Activated CD4-positive, alpha-beta memory T cell treated with anti-CD3 and anti-CD28 coated beads, Interleukin-2, amount 10 ng/mL, durations not matched to agents 7 days and 5 days (primary cell): ENCODE measurements around the gene PLBD2. TPM values are rescaled to one million over a fixed set of nuclear protein-coding genes. Genes with fewer than 3 reads are reported as not detected.

Experiments
- CTCF ChIA-PET: fragments of 350-600 bp; sonication (Branson Sonifier 250); formaldehyde crosslinking; loops from one replicate; lab custom pipeline; 2021; ENCODE audit warnings: antibody characterized with exemption, inconsistent platforms; lab: Charles Lee
- POLR2A ChIA-PET: fragments of 350-600 bp; sonication (Branson Sonifier 250); formaldehyde crosslinking; loops from one replicate; lab custom pipeline; 2021; ENCODE audit warnings: antibody characterized with exemption; lab: Charles Lee
- DNase-seq: peaks from one replicate; pipeline ENCODE4 v3.0.0-alpha.2; 2020
- H3K27ac Mint-ChIP-seq: one replicate; pipeline ENCODE4 v1.8.0; 2021; ENCODE audit warnings: mild to moderate bottlenecking, mixed read lengths
- H3K27me3 Mint-ChIP-seq: one replicate; pipeline ENCODE4 v1.8.0; 2021; ENCODE audit warnings: mixed read lengths
- H3K36me3 Mint-ChIP-seq: one replicate; pipeline ENCODE4 v1.8.0; 2021; ENCODE audit warnings: low read depth, mixed read lengths
- H3K4me1 Mint-ChIP-seq: one replicate; pipeline ENCODE4 v1.8.0; 2021; ENCODE audit warnings: mixed read lengths
- H3K4me3 Mint-ChIP-seq: one replicate; pipeline ENCODE4 v1.8.0; 2021; ENCODE audit warnings: mild to moderate bottlenecking, mixed read lengths
- H3K9me3 Mint-ChIP-seq: one replicate; pipeline ENCODE4 v1.8.0; 2021; ENCODE audit warnings: mixed read lengths
- total RNA-seq, 2 experiments: library from RNA; stranded (reverse); gene quantifications; one replicate each; pipeline ENCODE4 v1.2.3, GENCODE V29; 2021

Gene PLBD2
- total RNA-seq, 2 experiments from 2014 or later = 9.9 to 10.9 TPM

DNA sequence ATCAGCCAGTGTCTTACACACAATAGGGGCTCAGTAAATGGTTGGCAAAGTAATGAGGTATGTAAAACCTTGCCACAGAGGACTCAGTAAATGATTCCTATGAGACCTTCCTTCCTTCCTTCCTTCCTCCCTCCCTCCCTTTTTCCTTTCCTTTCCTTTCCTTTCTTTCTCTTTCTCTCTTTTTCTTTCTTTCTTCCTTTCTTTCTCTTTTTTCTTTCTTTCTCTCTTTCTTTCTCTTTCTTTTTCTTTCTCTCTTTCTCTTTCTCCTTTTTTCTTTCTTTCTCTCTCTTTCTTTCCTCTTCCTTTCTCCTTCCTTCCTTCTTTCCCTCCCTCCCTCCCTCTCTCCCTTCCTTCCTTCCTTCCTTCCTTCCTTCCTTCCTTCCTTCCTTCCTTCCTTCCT lies 37.8 kb downstream of the PLBD2 start:
- no peaks in the 10 kb centered on the region for H3K4me1 Mint-ChIP-seq
- H3K9me3 Mint-ChIP-seq = no peaks in the 10 kb centered on the region
- H3K4me3 Mint-ChIP-seq = no peak overlapping the region
- H3K36me3 Mint-ChIP-seq = no peaks in the 10 kb centered on the region
- ChIA-PET POLR2A (no interaction called here), CTCF (no interaction called here)
- H3K27ac Mint-ChIP-seq = no peak overlapping the region
- no peak for DNase-seq
- H3K27me3 Mint-ChIP-seq = peaks cover 2% of the 10 kb centered on the region

GRCh38 chr12:113396828-113397496 lies 38.6 kb downstream of the PLBD2 start:
- POLR2A ChIA-PET = no interaction called here
- no peaks in the 10 kb centered on the region for H3K36me3 Mint-ChIP-seq
- H3K27ac Mint-ChIP-seq = no peak overlapping the region
- H3K27me3 Mint-ChIP-seq = peaks cover 2% of the 10 kb centered on the region
- DNase-seq = no peak
- no peak overlapping the region for H3K4me3 Mint-ChIP-seq
- no peaks in the 10 kb centered on the region for H3K9me3 Mint-ChIP-seq
- CTCF ChIA-PET = no interaction called here
- no peaks in the 10 kb centered on the region for H3K4me1 Mint-ChIP-seq

GRCh38 chr12:113397497-113398197 lies 39.3 kb downstream of the PLBD2 start:
- H3K27me3 Mint-ChIP-seq = peaks cover 2% of the 10 kb centered on the region
- DNase-seq = no peak
- H3K9me3 Mint-ChIP-seq = no peaks in the 10 kb centered on the region
- H3K4me1 Mint-ChIP-seq = no peaks in the 10 kb centered on the region
- POLR2A ChIA-PET = no interaction called here
- H3K4me3 Mint-ChIP-seq = no peak overlapping the region
- H3K36me3 Mint-ChIP-seq = no peaks in the 10 kb centered on the region
- CTCF ChIA-PET = no interaction called here
- no peak overlapping the region for H3K27ac Mint-ChIP-seq

DNA sequence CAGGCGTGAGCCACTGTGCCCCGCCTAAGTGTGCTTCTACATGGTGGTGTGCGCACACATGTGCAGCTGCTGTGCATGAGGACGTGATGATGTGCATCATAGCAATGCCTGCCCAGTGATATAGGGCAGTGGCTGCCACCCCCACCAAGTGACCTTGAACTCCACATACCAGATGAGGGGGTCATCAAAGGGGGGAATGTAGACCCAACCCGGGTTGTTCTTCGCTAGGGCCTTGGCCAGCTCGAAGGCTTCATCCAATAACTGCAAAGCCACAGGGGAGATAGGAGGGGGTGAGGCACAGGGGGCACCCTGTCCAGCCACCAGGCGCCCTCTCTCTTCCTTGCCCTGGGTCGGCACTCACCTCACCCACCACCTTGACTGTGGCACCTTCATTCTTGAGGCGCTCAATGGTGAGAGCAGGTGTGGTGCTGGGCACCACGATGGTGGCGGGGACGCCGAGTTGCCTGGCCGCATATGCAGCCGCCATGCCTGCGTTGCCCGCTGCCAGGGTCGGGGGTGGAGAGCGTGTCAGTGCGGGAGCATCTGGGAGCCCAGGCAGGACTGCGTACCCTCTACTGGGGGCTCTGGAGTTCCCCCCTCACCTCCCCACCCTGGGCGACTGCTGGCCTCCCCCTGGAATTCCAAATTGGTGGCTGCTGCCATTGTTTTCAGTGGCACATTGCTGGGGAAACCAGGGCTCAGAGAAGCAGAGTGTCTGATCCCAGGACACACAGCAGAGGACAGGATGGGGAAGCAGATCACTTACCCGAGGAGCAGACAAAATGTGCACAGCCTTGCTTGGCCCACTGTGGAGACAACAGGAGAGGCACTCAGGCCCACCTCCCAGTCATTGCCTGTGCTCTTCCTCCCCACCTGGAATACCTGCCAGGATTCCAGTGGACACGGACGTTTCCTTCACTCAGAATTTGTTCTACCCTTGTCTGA lies 40.2 kb downstream of the PLBD2 start:
- no peak for DNase-seq
- H3K4me1 Mint-ChIP-seq = no peaks in the 10 kb centered on the region
- no peaks in the 10 kb centered on the region for H3K9me3 Mint-ChIP-seq
- H3K27me3 Mint-ChIP-seq = peaks cover 2% of the 10 kb centered on the region
- H3K4me3 Mint-ChIP-seq = no peak overlapping the region
- CTCF ChIA-PET = no interaction called here
- H3K36me3 Mint-ChIP-seq = no peaks in the 10 kb centered on the region
- POLR2A ChIA-PET = no interaction called here
- H3K27ac Mint-ChIP-seq = no peak overlapping the region

- DNase-seq = no peak
- ChIA-PET CTCF (no interaction called here), POLR2A (no interaction called here)
- H3K9me3 Mint-ChIP-seq = no peaks in the 10 kb centered on the region
- H3K27ac Mint-ChIP-seq = no peak overlapping the region
- H3K4me3 Mint-ChIP-seq = no peak overlapping the region
- H3K27me3 Mint-ChIP-seq = peaks cover 3% of the 10 kb centered on the region
- H3K36me3 Mint-ChIP-seq = no peaks in the 10 kb centered on the region
- no peaks in the 10 kb centered on the region for H3K4me1 Mint-ChIP-seq
These were observed 41.1 kb downstream of the PLBD2 start for GRCh38 chr12:113399490-113399889.

DNA sequence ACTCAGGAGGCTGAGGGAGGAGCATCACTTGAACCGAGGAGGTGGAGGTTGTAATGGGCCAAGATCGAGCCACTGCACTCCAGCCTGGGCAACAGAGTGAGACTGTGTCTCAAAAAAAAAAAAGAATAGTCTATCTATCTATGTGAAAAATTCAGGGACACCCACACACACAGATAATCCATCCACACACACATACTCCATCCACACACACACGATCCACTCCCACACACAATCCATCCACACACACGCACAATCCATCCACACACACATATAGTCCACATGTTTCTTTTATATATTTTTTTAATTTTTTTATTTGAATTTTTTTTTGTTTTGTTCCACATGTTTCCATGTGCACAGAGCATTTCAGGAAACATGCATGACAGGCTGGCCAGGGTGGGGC lies 42.0 kb downstream of the PLBD2 start:
- no peaks in the 10 kb centered on the region for H3K36me3 Mint-ChIP-seq
- no peaks in the 10 kb centered on the region for H3K9me3 Mint-ChIP-seq
- H3K27me3 Mint-ChIP-seq = peaks cover 7% of the 10 kb centered on the region
- CTCF ChIA-PET = no interaction called here
- DNase-seq = no peak
- H3K27ac Mint-ChIP-seq = no peak overlapping the region
- POLR2A ChIA-PET = no interaction called here
- no peak overlapping the region for H3K4me3 Mint-ChIP-seq
- H3K4me1 Mint-ChIP-seq = no peaks in the 10 kb centered on the region

DNA sequence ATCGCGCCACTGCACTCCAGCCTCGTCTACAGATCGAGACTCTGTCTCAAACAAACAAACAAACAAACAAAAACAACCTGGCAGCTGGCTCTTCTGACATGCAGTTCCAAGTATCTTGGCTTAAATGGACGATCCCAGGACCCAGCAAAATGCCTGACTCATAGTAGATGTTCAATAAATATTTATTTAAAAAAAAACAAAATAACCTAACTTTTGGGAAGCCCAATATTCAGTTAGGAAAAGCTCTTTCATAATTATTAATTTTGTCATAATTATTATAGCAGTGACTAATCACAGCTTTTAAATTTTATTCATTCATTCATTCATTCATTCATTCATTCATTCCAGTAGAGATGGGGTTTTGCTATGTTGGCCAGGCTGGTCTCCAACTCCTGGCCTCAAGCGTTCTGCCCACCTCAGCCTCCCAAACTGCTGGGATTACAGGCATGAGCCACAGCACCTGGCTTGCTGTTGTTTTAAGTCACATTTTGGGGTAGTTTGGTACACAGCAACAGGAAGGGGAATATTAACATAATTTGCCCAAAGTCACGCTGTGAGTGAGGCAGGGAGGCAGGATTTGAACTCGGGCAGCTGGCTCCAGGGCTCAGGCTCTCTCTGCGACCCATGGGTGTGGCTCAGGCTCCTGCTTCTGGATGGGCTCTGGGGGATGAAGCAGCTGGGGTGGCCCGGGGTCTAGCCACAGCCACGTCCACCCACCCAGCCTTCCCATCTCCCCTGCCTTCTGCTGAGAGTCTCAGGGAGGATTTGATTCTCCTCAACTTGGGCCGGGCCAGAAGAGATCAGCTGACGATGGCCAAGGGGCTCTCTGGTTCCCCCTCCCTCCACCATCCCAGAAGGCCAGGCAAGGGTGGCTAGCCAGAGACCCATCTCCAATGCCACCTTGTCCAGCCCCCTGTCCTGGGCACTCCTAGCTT lies 42.9 kb downstream of the PLBD2 start:
- no peak overlapping the region for H3K4me3 Mint-ChIP-seq
- H3K4me1 Mint-ChIP-seq = no peaks in the 10 kb centered on the region
- peaks cover 12% of the 10 kb centered on the region for H3K27me3 Mint-ChIP-seq
- H3K9me3 Mint-ChIP-seq = no peaks in the 10 kb centered on the region
- POLR2A ChIA-PET = no interaction called here
- H3K27ac Mint-ChIP-seq = no peak overlapping the region
- CTCF ChIA-PET = no interaction called here
- H3K36me3 Mint-ChIP-seq = no peaks in the 10 kb centered on the region
- DNase-seq = no peak

DNA sequence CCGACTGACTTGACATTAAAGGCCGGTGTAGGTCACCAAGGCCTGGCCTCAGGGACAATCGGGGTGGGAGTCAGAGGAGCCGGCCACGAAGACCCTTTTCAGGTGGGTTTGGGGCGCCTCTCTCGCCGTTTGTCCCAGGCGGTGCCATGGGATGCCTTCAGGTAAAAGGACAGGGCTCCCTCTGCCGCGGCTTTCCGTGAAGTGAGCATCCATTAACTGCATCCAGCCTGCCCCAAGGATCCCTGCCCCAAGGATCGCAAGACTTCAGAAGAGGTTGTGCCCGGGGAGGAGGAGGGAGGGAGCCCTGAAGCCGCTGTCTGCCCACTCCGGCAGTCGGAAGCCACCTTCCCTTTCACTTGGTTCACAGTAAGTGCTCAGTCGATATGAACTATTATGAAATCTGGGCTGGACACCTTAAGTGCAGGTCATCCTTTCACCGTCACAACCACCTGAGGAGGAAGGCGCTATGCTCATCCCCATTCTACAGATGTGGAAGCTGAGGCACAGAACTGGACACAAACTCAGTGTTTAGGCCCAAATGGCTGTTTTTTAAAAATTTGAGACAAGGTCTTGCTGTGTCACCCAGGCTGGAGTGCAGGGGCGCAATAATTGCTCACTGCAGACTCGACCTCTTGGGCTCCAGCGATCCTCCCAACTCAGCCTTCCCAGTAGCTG lies 44.3 kb downstream of the PLBD2 start:
- Mint-ChIP-seq H3K4me1 (no peaks in the 10 kb centered on the region), H3K4me3 (no peak overlapping the region), H3K9me3 (no peaks in the 10 kb centered on the region), H3K27me3 (peaks cover 14% of the 10 kb centered on the region), H3K36me3 (no peaks in the 10 kb centered on the region), H3K27ac (no peak overlapping the region)
- ChIA-PET CTCF (no interaction called here), POLR2A (no interaction called here)
- no peak for DNase-seq

GRCh38 chr12:113403435-113404415 lies 45.3 kb downstream of the PLBD2 start, which contains the start of gene SDS:
SDS (minus strand) TSS chr12:113403887; CDS start chr12:113399708, 4,179 bp downstream.
- Mint-ChIP-seq H3K27ac (no peak within 1 kb of the TSS), H3K4me1 (no peaks in the 10 kb centered on the region), H3K27me3 (peaks cover 17% of the 10 kb centered on the region), H3K9me3 (no peaks in the 10 kb centered on the region), H3K36me3 (no peaks in the 10 kb centered on the region), H3K4me3 (no peak within 1 kb of the TSS)
- POLR2A ChIA-PET = no interaction called here
- CTCF ChIA-PET = no interaction called here
- no peak for DNase-seq

- Mint-ChIP-seq H3K36me3 (no peaks in the 10 kb centered on the region), H3K4me3 (no peak overlapping the region), H3K27me3 (peaks cover 22% of the 10 kb centered on the region), H3K9me3 (no peaks in the 10 kb centered on the region), H3K27ac (no peak overlapping the region), H3K4me1 (no peaks in the 10 kb centered on the region)
- POLR2A ChIA-PET = interaction anchor here (1.1 kb wide), 1 partner anchor 328 kb away, joined by 3 read pairs; no protein-coding TSS in a partner anchor
- CTCF ChIA-PET = interaction anchor here (1.3 kb wide), 1 partner anchor 20 kb away, joined by 4 read pairs; no protein-coding TSS in a partner anchor
- no peak for DNase-seq
These were observed 47.3 kb downstream of the PLBD2 start for GRCh38 chr12:113405694-113406093.

DNA sequence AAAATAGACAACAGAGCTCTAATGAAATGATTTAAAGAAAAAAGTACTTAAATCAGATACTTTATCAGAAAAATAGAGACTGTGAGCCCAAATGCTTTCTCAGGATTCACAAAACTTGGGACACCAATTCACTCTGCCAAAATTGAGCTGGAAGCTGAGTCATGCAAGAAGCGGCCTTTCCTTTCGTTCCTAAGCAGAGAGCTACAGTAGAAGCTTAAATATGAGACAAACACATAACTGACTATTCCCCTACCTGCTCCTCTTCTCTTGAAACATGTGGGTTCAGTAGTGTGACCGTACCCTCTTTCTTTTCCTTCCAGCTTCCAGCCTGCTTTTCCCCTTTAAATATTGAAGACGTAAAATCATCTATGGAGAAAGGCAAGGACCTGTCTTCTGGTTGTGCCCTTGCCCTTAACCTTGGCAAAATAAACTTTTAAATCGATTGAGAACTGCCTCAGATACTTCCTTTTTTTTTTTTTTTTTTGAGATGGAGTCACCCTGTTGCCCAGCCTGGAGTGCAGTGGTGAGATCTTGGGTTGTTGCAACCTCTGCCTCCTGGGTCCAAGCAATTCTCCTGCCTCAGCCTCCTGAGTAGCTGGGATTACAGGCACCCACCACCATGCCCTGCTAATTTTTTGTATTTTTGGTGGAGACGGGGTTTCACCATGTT lies 49.7 kb downstream of the PLBD2 start:
- H3K4me1 Mint-ChIP-seq = no peaks in the 10 kb centered on the region
- H3K27ac Mint-ChIP-seq = no peak overlapping the region
- H3K36me3 Mint-ChIP-seq = no peaks in the 10 kb centered on the region
- ChIA-PET POLR2A (no interaction called here), CTCF (interaction anchor here (0.7 to 1.5 kb wide), 2 partner anchors 18 to 211 kb away, joined by 4 to 5 read pairs; no protein-coding TSS in a partner anchor)
- no peaks in the 10 kb centered on the region for H3K9me3 Mint-ChIP-seq
- H3K4me3 Mint-ChIP-seq = no peak overlapping the region
- no peak for DNase-seq
- H3K27me3 Mint-ChIP-seq = peaks cover 24% of the 10 kb centered on the region
